A673 (cell line): Measurements from ENCODE around the gene PPP1R26.

Source experiments
- CTCF ChIP-seq: fragments of 300-800, 200-600 bp; sonication (generic); conservative IDR thresholded peaks from 2 replicates; pipeline ENCODE4 v1.5.1; 2017; ENCODE audit warnings: low read depth, mild to moderate bottlenecking, antibody characterized with exemption, low read length, moderate library complexity, mixed read lengths
- EZH2 ChIP-seq: fragments of 200-600 bp; sonication (generic); IDR thresholded peaks from 2 replicates; pipeline ENCODE4 v1.6.1; 2017; ENCODE audit warnings: borderline replicate concordance, low read depth, mild to moderate bottlenecking, mixed read lengths, antibody characterized with exemption, low read length; ENCODE audit not compliant: poor library complexity, severe bottlenecking

- TF ChIP-seq CTCF (no peak), EZH2 (no peak)
These were observed 50.6 kb downstream of the PPP1R26 start for GRCh38 chr9:135530146-135530545.
